Lung (tissue), 12 donors: Measurements from ENCODE around the gene FKBP4. TPM values are rescaled to one million over a fixed set of nuclear protein-coding genes. Genes with fewer than 3 reads are reported as not detected.

ENCODE experiments used
- ATAC-seq: fragments of 200-7000 bp; cut with Tn5 transposase; one replicate; pipeline ENCODE4 v1.9.1; 2020; ENCODE audit warnings: moderate number of reproducible peaks; ENCODE audit not compliant: insufficient read depth, low FRiP score
- DNase-seq, 3 donors: peaks; one replicate each; pipeline ENCODE4 v3.0.0-alpha.2; 2013 to 2017
- H3K27ac ChIP-seq, 2 donors: one replicate each; pipeline ENCODE4 v1.5.1; 2013; ENCODE audit warnings: mild to moderate bottlenecking in 2 of 2, moderate library complexity in 2 of 2, control low read depth in 1 of 2, inconsistent platforms in 1 of 2, low read depth in 1 of 2, low read length in 1 of 2
- H3K27me3 ChIP-seq, 3 donors: one replicate each; pipeline ENCODE4 v1.5.1; 2013; ENCODE audit warnings: low read length in 2 of 3; ENCODE audit not compliant: control insufficient read depth in 3 of 3, insufficient read depth in 3 of 3
- H3K36me3 ChIP-seq, 4 donors: one replicate each; pipeline ENCODE4 v1.5.1; 2013; ENCODE audit warnings: low read length in 4 of 4, mild to moderate bottlenecking in 1 of 4, moderate library complexity in 1 of 4; ENCODE audit not compliant: control insufficient read depth in 4 of 4, insufficient read depth in 4 of 4
- H3K4me1 ChIP-seq, 5 donors: one replicate each; pipeline ENCODE4 v1.5.1; 2013; ENCODE audit warnings: low read length in 5 of 5, mild to moderate bottlenecking in 2 of 5, moderate library complexity in 1 of 5; ENCODE audit not compliant: control insufficient read depth in 5 of 5, insufficient read depth in 5 of 5
- H3K4me3 ChIP-seq: one replicate; pipeline ENCODE4 v1.5.1; 2013; ENCODE audit warnings: mild to moderate bottlenecking, control low read depth, moderate library complexity
- H3K9ac ChIP-seq, 2 donors: one replicate each; pipeline ENCODE4 v1.5.1; 2013; ENCODE audit warnings: low read length in 2 of 2, control low read depth in 1 of 2; ENCODE audit not compliant: insufficient read depth in 1 of 2
- H3K9me3 ChIP-seq, 4 donors: one replicate each; pipeline ENCODE4 v1.5.1; 2013; ENCODE audit warnings: low read length in 3 of 4, mild to moderate bottlenecking in 1 of 4, moderate library complexity in 1 of 4; ENCODE audit not compliant: control insufficient read depth in 4 of 4, insufficient read depth in 3 of 4
- CTCF ChIP-seq: IDR thresholded peaks from 2 replicates; pipeline ENCODE4 v1.5.1; 2012; ENCODE audit warnings: mild to moderate bottlenecking; ENCODE audit errors: control extremely low read depth, extremely low read depth
- WGBS, 2 donors: extraction: QIAGEN DNeasy Blood & Tissue Kit; methylation state at CpG; one replicate each; pipeline ENCODE4 v1.1.7; 2013; 5-methylcytosine and 5-hydroxymethylcytosine counted together
- polyA plus RNA-seq, 2 donors: library from polyadenylated mRNA; stranded (reverse); fragments of 200-250 nt; gene quantifications; one replicate each; pipeline ENCODE4 v1.2.1, GENCODE V29; 2013
- total RNA-seq, 2 donors: library from RNA; depleted of rRNA in 1 of 2; stranded (reverse); fragments of >200 nt in 1 of 2; gene quantifications; one replicate each; pipeline ENCODE4 v1.2.1, GENCODE V29; 2014 to 2021
- donor health status: control.
- donor health status: control.
- donor health status: Bipolar disorder and iron deficiency.
- donor health status: healthy.
- donor health status: DM: yes; HTN: yes; CAD: no.

Gene FKBP4
- total and polyA plus RNA-seq, 4 donors = 26.7 to 69.8 (median 43.6) TPM

GRCh38 chr12:2793561-2793960 is 1.2 kb upstream of the FKBP4 start:
- no peak for TF ChIP-seq CTCF
- peaks cover 0 to 17% (median 7%) of the 10 kb centered on the region in 5 donors for H3K4me1 ChIP-seq
- H3K27ac ChIP-seq = no peak overlapping the region
- H3K9me3 ChIP-seq = no peaks in the 10 kb centered on the region
- WGBS, 2 donors = 95 to 96% methylated on average over 21 of the region's 21 CpGs
- no peak for ATAC-seq
- no peak overlapping the region for H3K4me3 ChIP-seq
- peaks cover 0 to 4% (median 0%) of the 10 kb centered on the region in 3 donors for H3K27me3 ChIP-seq
- no peak overlapping the region for H3K9ac ChIP-seq
- no peak for DNase-seq
- peaks cover 2 to 12% (median 8%) of the 10 kb centered on the region in 4 donors for H3K36me3 ChIP-seq

GRCh38 chr12:2794191-2794735 is 507 bp upstream of the FKBP4 start:
- no peak overlapping the region for H3K27ac ChIP-seq
- peak; percentile 10 for ATAC-seq
- DNase-seq = peak in 1 of 3 donors; percentile 20

GRCh38 chr12:2795291-2796186 is 769 bp downstream of the FKBP4 start:
- H3K4me3 ChIP-seq = peak overlapping the region; percentile 89
- peak overlapping the region; percentile 63 to 88 for H3K27ac ChIP-seq
- peak; percentile 75 to 85 (median 79) for DNase-seq
- H3K4me1 ChIP-seq = peaks cover 0 to 17% (median 7%) of the 10 kb centered on the region in 5 donors
- TF ChIP-seq CTCF = no peak
- ATAC-seq = peak; percentile 74
- H3K9ac ChIP-seq = peak overlapping the region in 1 of 2 donors; percentile 67
- H3K9me3 ChIP-seq = no peaks in the 10 kb centered on the region
- H3K36me3 ChIP-seq = peaks cover 13 to 31% (median 28%) of the 10 kb centered on the region in 4 donors
- WGBS, 2 donors = 0% methylated on average over 39 to 111 of the region's 111 CpGs
- H3K27me3 ChIP-seq = peaks cover 0 to 3% (median 0%) of the 10 kb centered on the region in 3 donors

More at GRCh38 chr12:2794191-2794735, 507 bp upstream of the FKBP4 start:
- H3K36me3 ChIP-seq = peaks cover 3 to 18% (median 15%) of the 10 kb centered on the region in 4 donors
- H3K27me3 ChIP-seq = peaks cover 0 to 3% (median 0%) of the 10 kb centered on the region in 3 donors
- peaks cover 0 to 17% (median 7%) of the 10 kb centered on the region in 5 donors for H3K4me1 ChIP-seq
- H3K4me3 ChIP-seq = peak overlapping the region; percentile 89
- no peak for TF ChIP-seq CTCF
- H3K9ac ChIP-seq = no peak overlapping the region
- no peaks in the 10 kb centered on the region for H3K9me3 ChIP-seq
- 3 to 4% methylated on average over 40 to 49 of the region's 49 CpGs for WGBS, 2 donors
